BLaER1 treated with 17β-estradiol and CSF1 and Interleukin-3, amounts not matched to agents 10 nM and 100 nM (cell line): ENCODE data around the gene PDE1A.

Source experiments
- H3K27ac ChIP-seq, 11 experiments: shearing (Covaris generic); formaldehyde crosslinking; 2 replicates each; pipeline ENCODE4 v1.8.1; 2022
- H3K27me3 ChIP-seq, 11 experiments: shearing (Covaris generic); formaldehyde crosslinking; 2 replicates each; pipeline ENCODE4 v1.8.1; 2022
- H3K36me3 ChIP-seq, 11 experiments: shearing (Covaris generic); formaldehyde crosslinking; 2 replicates each; pipeline ENCODE4 v1.8.1; 2022
- H3K4me1 ChIP-seq, 10 experiments: shearing (Covaris generic); formaldehyde crosslinking; 2 replicates each; pipeline ENCODE4 v1.8.1; 2022
- H3K4me2 ChIP-seq, 11 experiments: shearing (Covaris generic); formaldehyde crosslinking; 2 replicates each; pipeline ENCODE4 v1.8.1; 2022
- H3K4me3 ChIP-seq, 10 experiments: shearing (Covaris generic); formaldehyde crosslinking; 2 replicates each; pipeline ENCODE4 v1.8.1; 2022
- H3K9ac ChIP-seq, 11 experiments: shearing (Covaris generic); formaldehyde crosslinking; 2 replicates each; pipeline ENCODE4 v1.8.1; 2022
- H3K9me3 ChIP-seq, 11 experiments: shearing (Covaris generic); formaldehyde crosslinking; replicated peaks in 1 of 11; 2 replicates each; pipeline ENCODE4 v1.8.1; 2022
- H4K20me1 ChIP-seq, 11 experiments: shearing (Covaris generic); formaldehyde crosslinking; 2 replicates each; pipeline ENCODE4 v1.8.1; 2022
- Cebpa-rat ChIP-seq, 11 experiments: shearing (Covaris generic); IDR thresholded peaks; 2 replicates each; pipeline ENCODE4 v1.8.1; 2022

The PDE1A gene

DNA sequence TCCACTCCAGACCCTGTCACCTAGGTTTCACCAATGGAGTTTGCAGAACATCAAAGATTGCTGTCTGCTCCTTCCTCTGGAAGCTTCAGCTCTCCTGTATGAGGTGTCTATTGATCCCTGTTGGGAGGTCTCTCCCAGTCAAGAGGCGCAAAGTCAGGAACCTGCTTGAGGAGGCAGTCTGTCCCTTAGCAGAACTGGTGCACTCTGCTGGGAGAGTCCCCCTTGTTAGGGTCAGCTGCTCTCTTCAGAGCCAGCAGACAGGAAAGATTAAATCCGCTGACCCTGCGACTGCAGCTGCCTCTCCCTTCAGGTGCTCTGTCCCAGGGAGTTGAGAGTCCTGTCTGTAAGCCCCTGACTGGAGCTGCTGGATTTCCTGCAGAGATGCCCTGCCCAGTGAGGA is 245.5 kb downstream of the PDE1A start:
- Histone ChIP-seq H4K20me1 (no peaks in the 10 kb centered on the region), H3K4me1 (no peaks in the 10 kb centered on the region), H3K4me3 (no peak overlapping the region), H3K27me3 (no peaks in the 10 kb centered on the region), H3K36me3 (no peaks in the 10 kb centered on the region), H3K27ac (no peak overlapping the region), H3K4me2 (no peak overlapping the region), H3K9me3 (peaks cover 5 to 14% (median 11%) of the 10 kb centered on the region in 11 experiments; a peak in 20 of 22 replicates), H3K9ac (no peak overlapping the region)
- TF ChIP-seq Cebpa-rat (IDR thresholded peaks at IDR 0.05): no peak

GRCh38 chr2:182179176-182179575 is 247.7 kb downstream of the PDE1A start:
- H3K27me3 ChIP-seq: no peaks in the 10 kb centered on the region
- H3K9me3 ChIP-seq: peaks cover 5 to 14% (median 11%) of the 10 kb centered on the region in 11 experiments; a peak in 20 of 22 replicates
- no peak overlapping the region for H3K4me3 ChIP-seq
- no peak for TF ChIP-seq Cebpa-rat (IDR thresholded peaks at IDR 0.05)
- no peaks in the 10 kb centered on the region for H4K20me1 ChIP-seq
- no peaks in the 10 kb centered on the region for H3K36me3 ChIP-seq
- no peaks in the 10 kb centered on the region for H3K4me1 ChIP-seq
- H3K4me2 ChIP-seq: no peak overlapping the region
- no peak overlapping the region for H3K27ac ChIP-seq
- no peak overlapping the region for H3K9ac ChIP-seq

- H3K4me2 ChIP-seq: no peak overlapping the region
- H3K36me3 ChIP-seq: no peaks in the 10 kb centered on the region
- no peak overlapping the region for H3K27ac ChIP-seq
- TF ChIP-seq Cebpa-rat (IDR thresholded peaks at IDR 0.05): no peak
- H3K4me1 ChIP-seq: peaks cover 0 to 7% (median 0%) of the 10 kb centered on the region in 10 experiments; a peak in 3 of 20 replicates
- no peak overlapping the region for H3K9ac ChIP-seq
- no peaks in the 10 kb centered on the region for H3K27me3 ChIP-seq
- no peak overlapping the region for H3K4me3 ChIP-seq
- no peaks in the 10 kb centered on the region for H3K9me3 ChIP-seq
- H4K20me1 ChIP-seq: no peaks in the 10 kb centered on the region
Observed at GRCh38 chr2:182173944-182174622, 252.8 kb downstream of the PDE1A start.

GRCh38 chr2:182170341-182170740 is 256.5 kb downstream of the PDE1A start:
- Histone ChIP-seq H3K4me3 (no peak overlapping the region), H3K4me2 (no peak overlapping the region), H3K9ac (no peak overlapping the region), H3K4me1 (peaks cover 0 to 28% (median 5%) of the 10 kb centered on the region in 10 experiments; a peak in 10 of 20 replicates), H4K20me1 (no peaks in the 10 kb centered on the region), H3K27ac (no peak overlapping the region), H3K27me3 (no peaks in the 10 kb centered on the region), H3K36me3 (no peaks in the 10 kb centered on the region), H3K9me3 (no peaks in the 10 kb centered on the region)
- TF ChIP-seq Cebpa-rat (IDR thresholded peaks at IDR 0.05): no peak

DNA sequence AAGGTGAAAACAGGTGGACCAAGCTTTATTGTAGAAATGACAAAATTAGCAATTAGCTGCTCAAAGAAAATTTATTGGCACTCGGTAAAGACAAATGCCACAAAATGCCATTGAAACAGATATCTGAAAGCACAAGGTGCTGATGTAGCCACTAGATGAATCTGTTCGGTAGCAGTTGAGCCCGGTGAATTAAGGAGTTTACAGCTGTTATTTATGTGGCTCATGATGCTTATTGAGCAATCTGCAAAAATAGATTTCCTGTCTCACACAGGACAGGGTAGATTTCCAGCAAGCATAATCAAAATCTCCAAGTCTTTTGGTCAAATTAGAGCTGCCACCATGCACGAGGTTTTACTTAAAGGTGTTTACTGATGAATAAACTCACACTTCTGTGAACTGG is 259.0 kb downstream of the PDE1A start:
- Histone ChIP-seq H3K4me3 (no peak overlapping the region), H3K9ac (0 out of 22 replicates have a peak overlapping the region, but pooled peaks of 1 of the 11 experiments have one; percentile 10)

DNA sequence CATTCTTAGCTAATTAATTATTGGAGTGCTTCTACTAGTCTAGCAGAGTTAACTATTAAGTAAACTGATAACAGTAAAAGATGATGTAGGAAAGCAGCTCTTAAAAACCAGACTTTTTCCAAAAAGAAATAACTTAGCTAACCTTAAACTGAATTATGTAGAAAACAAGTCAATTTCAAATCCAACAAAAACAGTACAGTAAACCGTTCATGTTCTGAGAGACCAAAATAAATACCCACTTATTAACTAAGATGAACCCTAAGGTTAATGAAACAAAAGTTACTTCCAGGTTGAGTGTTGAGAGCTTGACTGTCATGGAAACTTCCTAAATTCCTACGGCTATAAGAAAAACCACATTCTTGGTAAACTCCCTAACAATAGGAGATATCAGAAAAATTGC is 260.0 kb downstream of the PDE1A start:
- H3K27me3 ChIP-seq: no peaks in the 10 kb centered on the region
- peaks cover 0 to 25% (median 5%) of the 10 kb centered on the region in 10 experiments; a peak in 10 of 20 replicates for H3K4me1 ChIP-seq
- TF ChIP-seq Cebpa-rat (IDR thresholded peaks at IDR 0.05): no peak
- no peak overlapping the region; a peak in 1 of 22 replicates for H3K27ac ChIP-seq
- no peaks in the 10 kb centered on the region for H4K20me1 ChIP-seq
- no peaks in the 10 kb centered on the region for H3K36me3 ChIP-seq
- no peak overlapping the region for H3K9ac ChIP-seq
- H3K4me2 ChIP-seq: peak overlapping the region in 4 of 11 experiments; percentile 41 to 67 (median 62); a peak in 5 of 22 replicates
- no peak overlapping the region for H3K4me3 ChIP-seq
- no peaks in the 10 kb centered on the region for H3K9me3 ChIP-seq

More for the DNA sequence above, 259.0 kb downstream of the PDE1A start:
- H3K4me1 ChIP-seq: peaks cover 0 to 28% (median 5%) of the 10 kb centered on the region in 10 experiments; a peak in 10 of 20 replicates
- TF ChIP-seq Cebpa-rat (IDR thresholded peaks at IDR 0.05): 0 out of 22 replicates have a peak, but pooled peaks of 1 of the 11 experiments have one; percentile 5
- peak overlapping the region in 7 of 11 experiments; percentile 30 to 67 (median 58); a peak in 11 of 22 replicates for H3K4me2 ChIP-seq
- H3K27ac ChIP-seq: no peak overlapping the region; a peak in 1 of 22 replicates
- H4K20me1 ChIP-seq: no peaks in the 10 kb centered on the region
- no peaks in the 10 kb centered on the region for H3K9me3 ChIP-seq
- no peaks in the 10 kb centered on the region for H3K27me3 ChIP-seq
- H3K36me3 ChIP-seq: no peaks in the 10 kb centered on the region

- Histone ChIP-seq H3K4me3 (no peak overlapping the region), H3K4me2 (no peak overlapping the region), H3K9ac (no peak overlapping the region), H3K36me3 (no peaks in the 10 kb centered on the region), H4K20me1 (no peaks in the 10 kb centered on the region), H3K9me3 (no peaks in the 10 kb centered on the region), H3K27ac (no peak overlapping the region), H3K27me3 (no peaks in the 10 kb centered on the region), H3K4me1 (peaks cover 0 to 21% (median 5%) of the 10 kb centered on the region in 10 experiments; a peak in 10 of 20 replicates)
- no peak for TF ChIP-seq Cebpa-rat (IDR thresholded peaks at IDR 0.05)
Observed at GRCh38 chr2:182166406-182166805, 260.4 kb downstream of the PDE1A start.

DNA sequence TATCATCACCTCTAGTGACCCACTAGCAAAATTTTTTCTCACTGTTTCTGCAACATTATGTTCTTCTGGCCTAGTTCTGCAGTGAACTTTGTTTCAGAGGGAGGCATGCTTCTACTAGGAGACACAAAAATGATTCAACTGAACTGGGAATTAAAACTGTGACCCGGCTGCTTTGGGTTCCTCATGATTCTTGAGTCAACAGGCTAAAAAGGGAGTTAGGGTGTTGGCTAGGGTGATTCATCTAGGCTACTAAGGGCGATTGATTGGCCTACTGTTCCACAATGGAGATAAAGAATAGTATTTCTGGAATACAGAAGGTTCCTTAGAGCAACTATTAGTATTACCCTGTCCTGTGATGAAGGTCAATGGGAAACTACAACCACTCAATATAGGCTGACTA is 261.6 kb downstream of the PDE1A start:
- Histone ChIP-seq H3K4me3 (no peak overlapping the region), H3K9ac (no peak overlapping the region)
- TF ChIP-seq Cebpa-rat (IDR thresholded peaks at IDR 0.05): no peak

DNA sequence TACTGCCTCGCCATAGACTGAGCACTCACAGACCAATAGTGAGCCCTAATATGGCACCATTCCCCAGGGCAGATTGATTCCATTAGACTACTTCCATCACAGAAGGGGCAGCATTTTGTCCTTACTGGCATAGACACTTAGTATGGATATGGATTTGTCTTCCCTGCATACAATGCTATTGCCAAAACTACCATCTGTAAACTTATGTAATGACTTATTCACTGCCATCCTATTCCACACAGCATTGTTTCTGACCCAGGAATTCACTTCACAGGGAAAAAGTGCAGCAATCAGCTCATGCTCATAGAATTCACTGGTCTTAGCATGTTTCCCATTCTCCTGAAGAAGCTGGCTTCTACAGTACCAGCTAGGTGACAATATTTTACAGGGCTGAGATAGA is 262.1 kb downstream of the PDE1A start:
- no peaks in the 10 kb centered on the region for H4K20me1 ChIP-seq
- no peak overlapping the region for H3K27ac ChIP-seq
- no peaks in the 10 kb centered on the region for H3K36me3 ChIP-seq
- peaks cover 0 to 21% (median 5%) of the 10 kb centered on the region in 10 experiments; a peak in 10 of 20 replicates for H3K4me1 ChIP-seq
- H3K9me3 ChIP-seq: no peaks in the 10 kb centered on the region
- H3K27me3 ChIP-seq: no peaks in the 10 kb centered on the region
- H3K4me3 ChIP-seq: no peak overlapping the region
- no peak overlapping the region for H3K9ac ChIP-seq
- no peak for TF ChIP-seq Cebpa-rat (IDR thresholded peaks at IDR 0.05)
- H3K4me2 ChIP-seq: no peak overlapping the region

More for the DNA sequence above, 261.6 kb downstream of the PDE1A start:
- Histone ChIP-seq H3K4me1 (peaks cover 0 to 21% (median 5%) of the 10 kb centered on the region in 10 experiments; a peak in 10 of 20 replicates), H3K4me2 (0 out of 22 replicates have a peak overlapping the region, but pooled peaks of 1 of the 11 experiments have one; percentile 2), H4K20me1 (no peaks in the 10 kb centered on the region), H3K36me3 (no peaks in the 10 kb centered on the region), H3K27ac (no peak overlapping the region), H3K9me3 (no peaks in the 10 kb centered on the region), H3K27me3 (no peaks in the 10 kb centered on the region)
